ENCODE data around the gene PDPR.
"Not testable (repeated sequence)": the region's sequence is repeated elsewhere in the genome, so short reads cannot be mapped to it uniquely, and the experiment has no call there.

The PDPR gene

DNA sequence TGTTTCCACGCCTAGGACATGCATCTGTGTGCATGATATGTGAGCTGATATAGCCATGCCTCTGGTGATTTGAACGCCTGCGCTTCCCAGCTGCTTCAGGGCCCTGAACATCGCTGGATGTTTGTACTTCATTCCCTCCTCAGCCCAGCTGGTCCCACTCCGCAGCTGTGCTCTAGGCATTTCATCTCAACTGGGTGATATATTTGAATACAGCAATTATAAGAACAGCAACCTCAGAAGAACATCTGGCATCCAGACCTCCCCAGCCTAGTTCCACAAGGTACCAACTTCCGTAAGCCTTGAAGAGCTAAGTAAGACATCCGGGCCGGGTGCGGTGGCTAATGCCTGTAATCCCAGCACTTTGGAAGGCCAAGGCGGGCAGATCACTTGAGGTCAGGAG is 52.6 kb downstream of the PDPR start:
- not testable (repeated sequence) for DNase-seq

DNA sequence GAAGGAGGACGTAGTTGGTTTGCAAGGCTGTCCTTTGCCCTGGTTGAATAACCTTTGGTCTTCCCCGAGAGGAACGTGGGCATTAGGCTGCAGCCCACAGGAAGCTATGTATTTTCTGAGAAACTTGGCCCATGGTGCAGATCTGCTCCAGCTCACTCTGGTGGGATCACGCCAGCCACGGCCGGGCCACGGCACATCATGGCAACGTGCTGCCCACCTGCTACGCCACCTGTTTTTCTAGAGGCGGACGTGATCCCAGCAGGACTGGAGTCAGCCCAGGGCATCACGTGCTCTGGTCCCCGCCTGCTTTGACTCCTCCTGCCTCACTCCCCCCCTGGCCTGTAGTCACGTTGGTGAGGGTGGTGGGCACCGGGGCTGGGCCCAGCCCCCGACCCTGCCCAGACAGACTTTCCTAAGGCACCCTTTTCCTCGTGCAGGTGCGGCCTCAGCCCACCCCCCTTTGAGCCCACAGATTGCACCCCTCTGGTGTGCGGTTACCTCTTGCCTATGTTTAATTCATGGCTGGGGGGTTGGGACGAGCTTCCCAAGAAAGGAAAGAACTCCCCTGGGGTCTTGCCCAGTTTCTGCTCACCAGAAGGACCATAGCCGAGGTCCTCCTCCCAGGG is 59.2 kb downstream of the PDPR start, which contains the start of gene CLEC18C:
Gene CLEC18C, plus strand, starts transcription at position 576 of the 626 bp plus-strand sequence. CDS start 492 bp downstream, outside the sequence.
- DNase-seq = not testable (repeated sequence)

- DNase-seq = not testable (repeated sequence)
Measured at GRCh38 chr16:70173916-70174315, 59.8 kb downstream of the PDPR start.

- DNase-seq = not testable (repeated sequence)
Measured at GRCh38 chr16:70174387-70174932, 60.3 kb downstream of the PDPR start.

GRCh38 chr16:70187858-70188607 is 73.9 kb downstream of the PDPR start:
- DNase-seq = not testable (repeated sequence)

GRCh38 chr16:70188608-70188915 is 74.4 kb downstream of the PDPR start:
- not testable (repeated sequence) for DNase-seq

- DNase-seq = not testable (repeated sequence)
Measured at GRCh38 chr16:70190574-70190973, 76.4 kb downstream of the PDPR start.

GRCh38 chr16:70196683-70197300 is 82.7 kb downstream of the PDPR start:
- not testable (repeated sequence) for DNase-seq

DNA sequence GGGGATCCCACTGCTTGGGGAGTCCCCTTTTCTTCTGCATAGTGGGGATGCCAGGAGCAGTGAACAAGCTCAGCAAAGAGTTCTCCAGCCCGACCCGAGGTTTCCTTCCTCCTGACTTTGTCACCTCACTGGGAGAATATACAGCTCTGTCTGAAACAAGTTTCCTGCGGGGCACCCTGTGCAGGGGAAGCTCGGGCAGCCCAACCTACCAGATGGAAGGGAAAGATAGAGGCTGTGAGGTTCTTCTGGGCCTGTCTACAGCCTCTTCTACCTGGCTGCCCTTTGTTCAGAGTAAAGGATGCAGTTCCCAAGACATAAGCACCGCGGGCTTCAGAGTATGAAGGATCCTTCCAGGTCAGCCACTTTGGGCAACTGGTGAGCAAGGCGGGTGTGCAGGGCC is 83.5 kb downstream of the PDPR start:
- not testable (repeated sequence) for DNase-seq

- not testable (repeated sequence) for DNase-seq
Measured at GRCh38 chr16:70198230-70198629, 84.1 kb downstream of the PDPR start.

- DNase-seq = not testable (repeated sequence)
Measured at GRCh38 chr16:70198666-70199065, 84.5 kb downstream of the PDPR start.

DNA sequence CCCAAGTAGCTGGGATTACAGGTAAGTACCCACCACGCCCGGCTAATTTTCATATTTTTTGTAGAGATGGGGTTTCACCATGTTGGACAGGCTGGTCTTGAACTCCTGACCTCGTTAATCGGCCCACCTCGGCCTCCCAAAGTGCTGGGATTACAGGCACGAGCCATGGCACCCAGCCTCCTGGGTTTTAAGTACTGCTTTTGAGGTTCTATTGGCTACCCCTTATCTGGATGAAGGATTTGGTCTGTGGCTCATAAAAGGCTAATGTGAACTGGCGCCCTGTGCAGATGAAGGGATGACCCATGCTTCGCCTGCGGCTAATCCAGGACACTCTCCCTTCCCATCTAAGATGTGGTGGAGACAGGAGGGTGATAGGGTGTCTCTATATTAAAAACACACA is 85.0 kb downstream of the PDPR start:
- DNase-seq = not testable (repeated sequence)

DNA sequence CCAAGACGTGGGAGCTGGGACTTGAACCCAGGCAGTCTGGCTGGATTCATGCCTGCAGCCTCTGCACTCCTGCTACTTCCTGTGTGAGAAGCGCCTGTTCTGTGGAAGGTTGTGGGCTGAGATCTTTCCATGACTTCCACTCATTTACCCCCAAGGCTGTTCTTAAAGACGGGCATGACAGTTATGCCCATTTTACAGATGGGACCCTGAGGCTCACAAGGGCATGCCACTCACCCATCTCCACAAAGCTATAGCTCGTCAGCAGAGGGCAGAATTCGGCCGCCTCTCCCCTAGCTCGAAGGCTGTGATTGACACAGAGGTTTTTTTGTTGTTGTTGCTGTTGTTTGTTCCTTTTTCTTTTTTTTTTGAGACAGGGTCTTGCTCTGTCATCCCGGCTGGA is 85.9 kb downstream of the PDPR start:
- DNase-seq = not testable (repeated sequence)

DNA sequence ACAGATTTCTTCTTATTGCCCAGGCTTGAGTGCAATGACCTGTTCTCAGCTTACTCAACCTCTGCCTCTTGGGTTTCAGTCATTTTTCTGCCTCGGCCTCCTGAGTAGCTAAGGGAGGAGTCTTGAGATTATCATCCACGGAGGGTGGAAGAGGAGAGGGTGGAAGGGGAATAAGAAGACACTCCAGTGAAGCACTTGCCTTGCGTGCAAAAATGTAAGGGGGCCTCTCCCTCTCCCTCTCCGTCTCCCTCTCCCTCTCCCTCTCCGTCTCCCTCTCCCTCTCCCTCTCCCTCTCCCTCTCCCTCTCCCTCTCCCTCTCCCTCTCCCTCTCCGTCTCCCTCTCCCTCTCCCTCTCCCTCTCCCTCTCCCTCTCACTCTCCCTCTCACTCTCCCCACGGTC is 89.4 kb downstream of the PDPR start:
- not testable (repeated sequence) for DNase-seq

DNA sequence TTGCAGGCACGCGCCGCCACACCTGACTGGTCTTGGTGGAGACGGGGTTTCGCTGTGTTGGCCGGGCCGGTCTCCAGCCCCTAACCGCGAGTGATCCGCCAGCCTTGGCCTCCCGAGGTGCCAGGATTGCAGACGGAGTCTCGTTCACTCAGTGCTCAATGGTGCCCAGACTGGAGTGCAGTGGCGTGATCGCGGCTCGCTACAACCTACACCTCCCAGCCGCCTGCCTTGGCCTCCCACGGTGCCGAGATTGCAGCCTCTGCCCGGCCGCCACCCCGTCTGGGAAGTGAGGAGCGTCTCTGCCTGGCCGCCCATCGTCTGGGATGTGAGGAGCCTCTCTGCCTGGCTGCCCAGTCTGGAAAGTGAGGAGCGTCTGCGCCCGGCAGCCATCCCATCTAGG is 89.9 kb downstream of the PDPR start:
- not testable (repeated sequence) for DNase-seq

DNA sequence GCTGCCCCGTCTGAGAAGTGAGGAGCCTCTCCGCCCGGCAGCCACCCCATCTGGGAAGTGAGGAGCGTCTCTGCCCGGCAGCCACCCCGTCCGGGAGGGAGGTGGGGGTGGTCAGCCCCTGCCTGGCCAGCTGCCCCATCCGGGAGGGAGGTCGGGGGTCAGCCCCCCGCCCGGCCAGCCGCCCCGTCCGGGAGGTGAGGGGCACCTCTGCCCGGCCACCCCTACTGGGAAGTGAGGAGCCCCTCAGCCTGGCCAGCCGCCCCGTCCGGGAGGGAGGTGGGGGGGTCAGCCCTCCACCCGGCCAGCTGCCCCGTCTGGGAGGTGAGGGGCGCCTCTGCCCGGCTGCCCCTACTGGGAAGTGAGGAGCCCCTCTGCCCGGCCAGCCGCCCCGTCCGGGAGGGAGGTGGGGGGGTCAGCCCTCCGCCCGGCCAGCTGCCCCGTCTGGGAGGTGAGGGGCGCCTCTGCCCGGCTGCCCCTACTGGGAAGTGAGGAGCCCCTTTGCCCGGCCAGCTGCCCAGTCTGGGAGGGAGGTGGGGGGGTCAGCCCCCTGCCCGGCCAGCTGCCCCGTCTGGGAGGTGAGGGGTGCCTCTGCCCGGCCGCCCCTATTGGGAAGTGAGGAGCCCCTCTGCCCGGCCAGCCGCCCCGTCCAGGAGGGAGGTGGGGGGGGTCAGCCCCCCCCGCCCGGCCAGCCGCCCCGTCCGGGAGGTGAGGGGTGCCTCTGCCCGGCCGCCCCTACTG is 90.7 kb downstream of the PDPR start:
- not testable (repeated sequence) for DNase-seq

DNA sequence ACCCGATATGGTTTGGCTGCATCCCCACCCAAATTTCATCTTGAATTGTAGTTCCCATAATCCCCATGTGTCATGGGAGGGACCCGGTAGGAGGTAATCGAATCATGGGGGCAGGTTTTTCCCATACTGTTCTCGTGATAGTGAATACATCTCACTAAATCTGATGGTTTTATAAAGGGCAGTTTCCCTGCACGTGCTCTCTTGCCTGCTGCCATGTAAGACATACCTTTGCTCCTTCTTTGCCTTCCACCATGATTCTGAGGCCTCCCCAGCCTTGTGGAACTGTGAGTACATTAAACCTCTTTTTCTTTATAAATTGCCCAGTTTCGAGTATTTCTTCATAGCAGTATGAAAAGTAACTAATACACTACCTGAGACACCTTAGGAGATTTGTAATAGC is 92.2 kb downstream of the PDPR start:
- not testable (repeated sequence) for DNase-seq
